Adrenal gland (tissue), 5 donors: ENCODE results near the gene DALRD3.

Source experiments
- POLR2A ChIP-seq, 2 donors: fragments of 450-650 bp; IDR thresholded peaks; one replicate each; pipeline ENCODE4 v1.6.1; 2017; ENCODE audit warnings: antibody characterized with exemption in 2 of 2, mild to moderate bottlenecking in 2 of 2, moderate library complexity in 1 of 2
- TF ChIP-seq, protein P1 (sequence below), 6 experiments: fragments of 450-650 bp in 4 of 6; fragments of 200-600 bp in 2 of 6; sonication (generic) in 1 of 6; IDR thresholded peaks; 1 replicate in 5 of 6; 2 replicates in 1 of 6; pipeline versions ENCODE4 v1.5.1 to v1.8.0; 2016 to 2021; ENCODE audit warnings: antibody characterized with exemption in 6 of 6, mild to moderate bottlenecking in 2 of 6, moderate library complexity in 1 of 6
- donor health status: DM: no; HTN: no; CAD: no.

GRCh38 chr3:49015072-49015471, 3.3 kb downstream of the DALRD3 start:
- no peak for TF ChIP-seq POLR2A (IDR thresholded peaks at IDR 0.05)
- TF ChIP-seq, protein P1, sequence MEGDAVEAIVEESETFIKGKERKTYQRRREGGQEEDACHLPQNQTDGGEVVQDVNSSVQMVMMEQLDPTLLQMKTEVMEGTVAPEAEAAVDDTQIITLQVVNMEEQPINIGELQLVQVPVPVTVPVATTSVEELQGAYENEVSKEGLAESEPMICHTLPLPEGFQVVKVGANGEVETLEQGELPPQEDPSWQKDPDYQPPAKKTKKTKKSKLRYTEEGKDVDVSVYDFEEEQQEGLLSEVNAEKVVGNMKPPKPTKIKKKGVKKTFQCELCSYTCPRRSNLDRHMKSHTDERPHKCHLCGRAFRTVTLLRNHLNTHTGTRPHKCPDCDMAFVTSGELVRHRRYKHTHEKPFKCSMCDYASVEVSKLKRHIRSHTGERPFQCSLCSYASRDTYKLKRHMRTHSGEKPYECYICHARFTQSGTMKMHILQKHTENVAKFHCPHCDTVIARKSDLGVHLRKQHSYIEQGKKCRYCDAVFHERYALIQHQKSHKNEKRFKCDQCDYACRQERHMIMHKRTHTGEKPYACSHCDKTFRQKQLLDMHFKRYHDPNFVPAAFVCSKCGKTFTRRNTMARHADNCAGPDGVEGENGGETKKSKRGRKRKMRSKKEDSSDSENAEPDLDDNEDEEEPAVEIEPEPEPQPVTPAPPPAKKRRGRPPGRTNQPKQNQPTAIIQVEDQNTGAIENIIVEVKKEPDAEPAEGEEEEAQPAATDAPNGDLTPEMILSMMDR (IDR thresholded peaks at IDR 0.05): no peak
